ENCODE results near the gene FRMPD4.

DNA sequence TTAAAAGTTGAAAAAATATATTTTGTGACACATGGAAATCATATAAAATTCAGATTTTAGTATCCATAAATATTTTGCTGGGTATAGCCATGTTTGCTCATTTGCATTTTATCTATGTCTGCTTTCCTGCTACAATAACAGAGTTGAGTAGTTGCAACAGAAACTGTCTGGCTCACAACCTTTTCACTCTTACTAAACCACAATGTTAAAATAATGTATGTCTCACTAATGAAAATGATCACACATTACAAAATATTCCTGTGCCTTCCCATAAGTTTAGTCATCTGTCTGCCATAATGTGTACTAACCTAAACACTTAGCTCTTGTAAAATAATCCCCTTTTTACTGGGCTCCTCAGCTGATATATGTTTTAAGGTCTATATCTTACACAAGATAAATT is 479.0 kb downstream of the FRMPD4 start:
- TF ChIP-seq, protein P1, sequence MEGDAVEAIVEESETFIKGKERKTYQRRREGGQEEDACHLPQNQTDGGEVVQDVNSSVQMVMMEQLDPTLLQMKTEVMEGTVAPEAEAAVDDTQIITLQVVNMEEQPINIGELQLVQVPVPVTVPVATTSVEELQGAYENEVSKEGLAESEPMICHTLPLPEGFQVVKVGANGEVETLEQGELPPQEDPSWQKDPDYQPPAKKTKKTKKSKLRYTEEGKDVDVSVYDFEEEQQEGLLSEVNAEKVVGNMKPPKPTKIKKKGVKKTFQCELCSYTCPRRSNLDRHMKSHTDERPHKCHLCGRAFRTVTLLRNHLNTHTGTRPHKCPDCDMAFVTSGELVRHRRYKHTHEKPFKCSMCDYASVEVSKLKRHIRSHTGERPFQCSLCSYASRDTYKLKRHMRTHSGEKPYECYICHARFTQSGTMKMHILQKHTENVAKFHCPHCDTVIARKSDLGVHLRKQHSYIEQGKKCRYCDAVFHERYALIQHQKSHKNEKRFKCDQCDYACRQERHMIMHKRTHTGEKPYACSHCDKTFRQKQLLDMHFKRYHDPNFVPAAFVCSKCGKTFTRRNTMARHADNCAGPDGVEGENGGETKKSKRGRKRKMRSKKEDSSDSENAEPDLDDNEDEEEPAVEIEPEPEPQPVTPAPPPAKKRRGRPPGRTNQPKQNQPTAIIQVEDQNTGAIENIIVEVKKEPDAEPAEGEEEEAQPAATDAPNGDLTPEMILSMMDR (IDR thresholded peaks at IDR 0.05) = no peak
- TF ChIP-seq POLR2A (IDR thresholded peaks at IDR 0.05) = no peak

All from lower leg skin (tissue), 3 donors.